Skin of body (tissue), 2 donors: ENCODE results near the gene TNS1. TPM values are rescaled to one million over a fixed set of nuclear protein-coding genes. Genes with fewer than 3 reads are reported as not detected.

Source experiments
- small RNA-seq: library from RNA; depleted of rRNA; stranded (forward); fragments of <200 nt; gene quantifications from one replicate; pipeline ENCODE3, GENCODE V24; 2014; ENCODE audit warnings: low replicate concordance
- total RNA-seq: library from RNA; depleted of rRNA; stranded (reverse); fragments of >200 nt; gene quantifications from one replicate; pipeline ENCODE4 v1.2.3, GENCODE V29; 2014

TNS1 gene
- total RNA-seq, 1 donor from 2014 or later, result 92.3 TPM

Small RNAs within 50 kb of the gene (small RNA-seq; reads per million reads assigned to genes)
- not detected for gene MIR6809

Other genes with a start within 250 kb of the TNS1 start
- 0.10 TPM for gene RUFY4, start 66.3 kb upstream of the TNS1 start, total RNA-seq
- gene CXCR2, start 123.0 kb upstream of the TNS1 start, total RNA-seq, result 5.2 TPM
- gene CXCR1, start 164.0 kb upstream of the TNS1 start, total RNA-seq, result 2.1 TPM
- 179 TPM for gene ARPC2, start 214.2 kb upstream of the TNS1 start, total RNA-seq